Endothelial cell (in vitro differentiated cells): Measurements from ENCODE around the gene XPO1. TPM values are rescaled to one million over a fixed set of nuclear protein-coding genes. Genes with fewer than 3 reads are reported as not detected.

Experiments
- DNase-seq: peaks from one replicate; pipeline ENCODE4 v3.0.0; 2021; ENCODE audit warnings: low spot score
- H3K27ac Mint-ChIP-seq: one replicate; pipeline ENCODE4 v1.8.0; 2021; ENCODE audit warnings: mixed read lengths, inconsistent platforms; ENCODE audit not compliant: unreplicated experiment
- H3K27me3 Mint-ChIP-seq: one replicate; pipeline ENCODE4 v1.8.0; 2021; ENCODE audit warnings: mild to moderate bottlenecking, moderate library complexity, mixed read lengths, inconsistent platforms; ENCODE audit not compliant: unreplicated experiment
- H3K36me3 Mint-ChIP-seq: one replicate; pipeline ENCODE4 v1.8.0; 2021; ENCODE audit warnings: mild to moderate bottlenecking, low read depth, mixed read lengths, inconsistent platforms; ENCODE audit not compliant: unreplicated experiment
- H3K4me1 Mint-ChIP-seq: one replicate; pipeline ENCODE4 v1.8.0; 2021; ENCODE audit warnings: mild to moderate bottlenecking, mixed read lengths, inconsistent platforms; ENCODE audit not compliant: unreplicated experiment
- H3K4me3 Mint-ChIP-seq: one replicate; pipeline ENCODE4 v1.8.0; 2021; ENCODE audit warnings: mild to moderate bottlenecking, mixed read lengths, inconsistent platforms; ENCODE audit not compliant: unreplicated experiment
- H3K9me3 Mint-ChIP-seq: one replicate; pipeline ENCODE4 v1.8.0; 2021; ENCODE audit warnings: mixed read lengths, inconsistent platforms; ENCODE audit not compliant: unreplicated experiment
- CTCF ChIP-seq: fragments of 200-600 bp; sonication (generic); IDR thresholded peaks from one replicate; pipeline ENCODE4 v1.5.0; 2021; ENCODE audit warnings: antibody characterized with exemption; ENCODE audit not compliant: unreplicated experiment
- total RNA-seq: library from RNA; stranded (reverse); fragmentation: NEBNext Ultra II Directional; extraction: Animal tissue kit (Norgen Biotek cat#: 25700); gene quantifications from one replicate; pipeline ENCODE4 v1.2.1, GENCODE V29; 2021; ENCODE audit not compliant: unreplicated experiment

XPO1 gene
- total RNA-seq, 1 donor from 2014 or later, result 138 TPM

- Mint-ChIP-seq H3K27ac (peak overlapping the region; percentile 26), H3K36me3 (peaks cover 9% of the 10 kb centered on the region), H3K4me3 (peak overlapping the region; percentile 98), H3K4me1 (peaks cover 26% of the 10 kb centered on the region), H3K27me3 (peaks cover 22% of the 10 kb centered on the region), H3K9me3 (no peaks in the 10 kb centered on the region)
- no peak for DNase-seq
- TF ChIP-seq CTCF, result no peak
Observed at GRCh38 chr2:61535449-61535848, 2.7 kb downstream of the XPO1 start.

DNA sequence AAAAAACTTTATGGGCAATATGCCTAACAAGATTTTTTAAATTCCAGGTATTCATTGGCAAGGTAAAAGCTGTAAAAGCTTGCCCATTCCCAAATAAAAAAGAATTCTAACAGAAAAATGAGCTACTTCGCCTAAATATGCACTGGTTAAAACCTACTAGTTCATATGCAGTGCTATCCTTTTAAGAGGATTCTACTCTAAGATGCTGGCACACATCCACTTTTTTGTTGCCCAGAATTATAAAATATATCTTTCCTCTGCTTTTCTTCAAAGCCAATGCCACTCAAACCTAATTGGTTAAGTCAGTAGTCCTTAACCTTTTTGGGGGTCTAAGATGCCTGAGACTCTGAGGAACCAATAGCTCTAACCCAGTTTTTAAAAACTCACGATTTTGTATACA is 3.2 kb downstream of the XPO1 start:
- Mint-ChIP-seq H3K4me1 (peaks cover 26% of the 10 kb centered on the region), H3K27ac (no peak overlapping the region), H3K27me3 (peaks cover 20% of the 10 kb centered on the region), H3K36me3 (peaks cover 9% of the 10 kb centered on the region), H3K4me3 (peak overlapping the region; percentile 98), H3K9me3 (no peaks in the 10 kb centered on the region)
- DNase-seq, result no peak
- no peak for TF ChIP-seq CTCF

DNA sequence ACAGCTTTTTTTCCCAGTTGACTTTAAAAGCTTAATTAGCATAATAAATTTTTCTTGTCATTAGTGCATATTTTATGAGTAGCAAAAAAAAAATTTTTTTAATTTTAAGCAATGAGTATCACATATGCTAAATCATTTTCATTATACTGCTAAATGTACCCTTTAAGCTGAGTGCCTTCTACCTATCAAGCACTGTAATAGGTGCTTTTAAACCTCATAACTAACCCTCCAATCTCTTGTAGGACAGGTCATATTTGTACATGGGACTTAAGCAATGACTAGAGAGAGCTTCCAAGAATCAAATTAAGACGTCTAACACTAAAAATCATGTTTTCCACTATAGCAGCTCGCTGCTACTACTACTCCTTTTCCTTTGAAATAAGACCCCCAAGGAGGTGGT is 7.4 kb downstream of the XPO1 start:
- no peaks in the 10 kb centered on the region for H3K27me3 Mint-ChIP-seq
- H3K27ac Mint-ChIP-seq, result peak overlapping the region; percentile 48
- no peak for TF ChIP-seq CTCF
- H3K4me3 Mint-ChIP-seq, result no peak overlapping the region
- DNase-seq, result no peak
- H3K36me3 Mint-ChIP-seq, result no peaks in the 10 kb centered on the region
- H3K9me3 Mint-ChIP-seq, result no peaks in the 10 kb centered on the region
- H3K4me1 Mint-ChIP-seq, result peaks cover 10% of the 10 kb centered on the region

- Mint-ChIP-seq H3K27me3 (no peaks in the 10 kb centered on the region), H3K9me3 (no peaks in the 10 kb centered on the region), H3K36me3 (no peaks in the 10 kb centered on the region), H3K4me3 (no peak overlapping the region), H3K27ac (peak overlapping the region; percentile 39), H3K4me1 (peaks cover 8% of the 10 kb centered on the region)
- DNase-seq, result no peak
- TF ChIP-seq CTCF, result no peak
Observed at GRCh38 chr2:61529944-61530735, 8.0 kb downstream of the XPO1 start.

DNA sequence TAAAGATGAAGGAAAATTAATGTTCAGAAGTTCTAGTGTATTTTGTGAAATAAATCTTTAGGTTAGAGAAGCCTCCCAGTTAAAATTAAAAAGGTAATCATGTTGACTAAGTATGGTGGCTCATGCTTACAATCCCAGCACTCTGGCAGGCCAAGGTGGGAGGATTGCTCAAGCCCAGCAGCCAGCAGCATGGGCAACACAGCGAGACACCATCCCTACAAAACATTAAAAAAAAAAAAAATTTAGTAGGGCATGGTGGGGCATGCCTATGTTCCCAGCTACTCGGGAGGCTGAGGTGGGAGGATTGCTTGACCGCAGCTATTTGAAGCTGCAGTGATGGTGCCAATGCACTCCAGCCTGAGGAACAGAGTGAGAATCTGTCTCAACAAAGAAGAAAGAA is 17.9 kb downstream of the XPO1 start:
- Mint-ChIP-seq H3K4me3 (no peak overlapping the region), H3K36me3 (peaks cover 10% of the 10 kb centered on the region), H3K27me3 (no peaks in the 10 kb centered on the region), H3K27ac (no peak overlapping the region), H3K4me1 (no peaks in the 10 kb centered on the region), H3K9me3 (no peaks in the 10 kb centered on the region)
- no peak for TF ChIP-seq CTCF
- DNase-seq, result no peak
